HEK293 (cell line): ENCODE measurements around the gene YPEL1.
A peak's percentile ranks its signal among the peaks of the same experiment; 100 is the strongest.

ENCODE experiments used
- CTCF ChIA-PET: fragments of 350-600 bp; formaldehyde crosslinking; extraction: SDS; loops from one replicate; lab custom pipeline; 2021; ENCODE audit warnings: antibody characterized with exemption; lab: Yijun Ruan, JAX
- POLR2A ChIA-PET: fragments of 300-600 bp; formaldehyde crosslinking; extraction: SDS; loops from one replicate; lab custom pipeline; 2020; ENCODE audit warnings: antibody characterized with exemption, inconsistent platforms; lab: Yijun Ruan, JAX
- H3K27ac ChIP-seq: fragments of 200-500 bp; sonication (Bioruptor generic); 2 replicates; pipeline ENCODE4 v1.5.1; 2014; ENCODE audit warnings: low read depth, low read length, control low read depth, inconsistent platforms; ENCODE audit errors: extremely low read depth
- H3K36me3 ChIP-seq, 2 experiments: fragments of 200-500 bp in 1 of 2; sonication (Bioruptor generic) in 1 of 2; 1 replicate in 1 of 2; 2 replicates in 1 of 2; pipeline ENCODE4 v1.5.1; 2014 to 2017; ENCODE audit warnings: inconsistent platforms in 2 of 2, low read length in 2 of 2; ENCODE audit not compliant: control insufficient read depth in 2 of 2, insufficient read depth in 1 of 2
- H3K4me1 ChIP-seq: fragments of 200-500 bp; sonication (Bioruptor generic); 2 replicates; pipeline ENCODE4 v1.5.1; 2014; ENCODE audit warnings: mild to moderate bottlenecking, low read length, inconsistent platforms; ENCODE audit not compliant: control insufficient read depth, insufficient read depth
- H3K4me3 ChIP-seq: 2 replicates; pipeline ENCODE4 v1.5.1; 2011; ENCODE audit warnings: low read depth, mild to moderate bottlenecking, control low read depth, low read length, moderate library complexity
- H3K9me3 ChIP-seq: fragments of 200-500 bp; sonication (Bioruptor generic); 2 replicates; pipeline ENCODE4 v1.5.1; 2014; ENCODE audit warnings: low read depth, low read length, inconsistent platforms; ENCODE audit not compliant: control insufficient read depth, insufficient read depth
- EGR2 ChIP-seq: fragments of 450-650 bp; formaldehyde crosslinking; IDR thresholded peaks from 2 replicates; pipeline ENCODE4 v1.5.1; 2016; ENCODE audit warnings: low read depth, missing biosample characterization, missing genetic modification characterization
- HOXC10 ChIP-seq: sonication (generic); formaldehyde crosslinking; IDR thresholded peaks from 2 replicates; pipeline ENCODE4 v1.8.1; 2023; ENCODE audit warnings: mild to moderate bottlenecking, missing genetic modification reagents
- IKZF3 ChIP-seq: fragments of 450-650 bp; IDR thresholded peaks from 2 replicates; pipeline ENCODE4 v1.5.0; 2018; ENCODE audit warnings: missing biosample characterization, mild to moderate bottlenecking, missing genetic modification characterization, moderate library complexity
- SCRT2 ChIP-seq: fragments of 450-650 bp; formaldehyde crosslinking; IDR thresholded peaks from 2 replicates; pipeline ENCODE4 v1.5.1; 2016; ENCODE audit warnings: missing biosample characterization, missing genetic modification characterization
- ZBTB10 ChIP-seq: fragments of 450-650 bp; formaldehyde crosslinking; IDR thresholded peaks from 2 replicates; pipeline ENCODE4 v1.5.1; 2016; ENCODE audit warnings: missing biosample characterization, missing genetic modification characterization
- ZBTB20 ChIP-seq: fragments of 450-650 bp; formaldehyde crosslinking; IDR thresholded peaks from 2 replicates; pipeline ENCODE4 v1.5.1; 2016; ENCODE audit warnings: missing biosample characterization, missing genetic modification characterization
- ZBTB8A ChIP-seq: fragments of 450-650 bp; formaldehyde crosslinking; IDR thresholded peaks from 2 replicates; pipeline ENCODE4 v1.5.1; 2016; ENCODE audit warnings: missing biosample characterization, missing genetic modification characterization
- ZFP69B ChIP-seq: fragments of 450-650 bp; formaldehyde crosslinking; IDR thresholded peaks from 2 replicates; pipeline ENCODE4 v1.5.1; 2016; ENCODE audit warnings: missing biosample characterization, missing genetic modification characterization
- ZNF324 ChIP-seq: fragments of 450-650 bp; formaldehyde crosslinking; IDR thresholded peaks from 2 replicates; pipeline ENCODE4 v1.5.1; 2016; ENCODE audit warnings: missing biosample characterization, missing genetic modification characterization
- ZNF354C ChIP-seq: fragments of 450-650 bp; formaldehyde crosslinking; IDR thresholded peaks from 2 replicates; pipeline ENCODE4 v1.5.1; 2016; ENCODE audit warnings: missing biosample characterization, missing genetic modification characterization, low read depth, borderline replicate concordance
- ZNF792 ChIP-seq: fragments of 450-650 bp; formaldehyde crosslinking; IDR thresholded peaks from 2 replicates; pipeline ENCODE4 v1.5.1; 2016; ENCODE audit warnings: missing biosample characterization, missing genetic modification characterization
- ZSCAN18 ChIP-seq: fragments of 450-650 bp; formaldehyde crosslinking; IDR thresholded peaks from 2 replicates; pipeline ENCODE4 v1.5.1; 2016; ENCODE audit warnings: missing biosample characterization, missing genetic modification characterization
- TF ChIP-seq, protein P1 (sequence below): fragments of 450-650 bp; formaldehyde crosslinking; IDR thresholded peaks from 2 replicates; pipeline ENCODE4 v1.5.0; 2017; ENCODE audit warnings: missing biosample characterization, missing genetic modification characterization, borderline replicate concordance
- TF ChIP-seq, protein P2 (sequence below): fragments of 450-650 bp; formaldehyde crosslinking; IDR thresholded peaks from 2 replicates; pipeline ENCODE4 v1.5.1; 2017; ENCODE audit warnings: missing biosample characterization, mild to moderate bottlenecking, missing genetic modification characterization, moderate library complexity

Gene YPEL1

DNA sequence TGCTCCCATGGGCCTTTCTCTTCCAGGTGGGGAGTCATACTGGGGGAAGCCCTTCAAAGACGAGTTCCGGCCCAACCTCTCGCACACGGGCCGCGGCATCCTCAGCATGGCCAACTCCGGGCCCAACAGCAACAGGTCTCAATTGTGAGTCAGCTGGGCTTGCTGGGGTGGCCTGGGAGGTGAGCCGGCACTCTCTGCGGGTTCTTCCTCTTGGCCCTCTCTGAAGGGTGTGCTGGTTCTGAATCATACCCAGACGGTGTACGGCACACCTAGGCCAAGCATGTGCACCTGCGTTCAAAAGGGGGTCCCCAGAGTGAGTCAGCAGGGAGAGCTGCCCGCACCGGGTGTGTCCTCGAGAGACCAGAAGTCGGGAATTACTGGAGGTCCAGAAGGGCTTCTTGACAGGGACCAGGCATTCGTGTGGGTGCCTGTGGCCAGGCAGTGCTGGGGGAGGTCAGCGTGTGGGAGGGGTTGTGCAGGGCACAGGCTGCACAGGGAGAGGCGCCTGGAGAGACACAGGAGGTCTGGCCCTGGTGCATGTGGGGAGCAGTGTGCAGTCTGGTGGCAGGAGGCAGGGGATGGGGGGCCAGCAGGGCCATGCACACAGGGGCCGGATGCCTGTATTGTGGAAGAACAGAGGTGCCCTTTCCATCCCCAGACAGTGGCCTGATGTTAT lies 46.8 kb downstream of the YPEL1 start (continued):
- TF ChIP-seq ZBTB10 (tag by site-specific recombination): no peak
- peak; percentile 73 for TF ChIP-seq SCRT2 (tag by site-specific recombination)
- TF ChIP-seq, protein P1, sequence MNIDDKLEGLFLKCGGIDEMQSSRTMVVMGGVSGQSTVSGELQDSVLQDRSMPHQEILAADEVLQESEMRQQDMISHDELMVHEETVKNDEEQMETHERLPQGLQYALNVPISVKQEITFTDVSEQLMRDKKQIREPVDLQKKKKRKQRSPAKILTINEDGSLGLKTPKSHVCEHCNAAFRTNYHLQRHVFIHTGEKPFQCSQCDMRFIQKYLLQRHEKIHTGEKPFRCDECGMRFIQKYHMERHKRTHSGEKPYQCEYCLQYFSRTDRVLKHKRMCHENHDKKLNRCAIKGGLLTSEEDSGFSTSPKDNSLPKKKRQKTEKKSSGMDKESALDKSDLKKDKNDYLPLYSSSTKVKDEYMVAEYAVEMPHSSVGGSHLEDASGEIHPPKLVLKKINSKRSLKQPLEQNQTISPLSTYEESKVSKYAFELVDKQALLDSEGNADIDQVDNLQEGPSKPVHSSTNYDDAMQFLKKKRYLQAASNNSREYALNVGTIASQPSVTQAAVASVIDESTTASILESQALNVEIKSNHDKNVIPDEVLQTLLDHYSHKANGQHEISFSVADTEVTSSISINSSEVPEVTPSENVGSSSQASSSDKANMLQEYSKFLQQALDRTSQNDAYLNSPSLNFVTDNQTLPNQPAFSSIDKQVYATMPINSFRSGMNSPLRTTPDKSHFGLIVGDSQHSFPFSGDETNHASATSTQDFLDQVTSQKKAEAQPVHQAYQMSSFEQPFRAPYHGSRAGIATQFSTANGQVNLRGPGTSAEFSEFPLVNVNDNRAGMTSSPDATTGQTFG: no peak
- TF ChIP-seq ZSCAN18 (tag by site-specific recombination): no peak
- TF ChIP-seq EGR2 (tag by site-specific recombination): peak; percentile 65
- TF ChIP-seq HOXC10 (CRISPR knock-in tag): no peak
- TF ChIP-seq, protein P2, sequence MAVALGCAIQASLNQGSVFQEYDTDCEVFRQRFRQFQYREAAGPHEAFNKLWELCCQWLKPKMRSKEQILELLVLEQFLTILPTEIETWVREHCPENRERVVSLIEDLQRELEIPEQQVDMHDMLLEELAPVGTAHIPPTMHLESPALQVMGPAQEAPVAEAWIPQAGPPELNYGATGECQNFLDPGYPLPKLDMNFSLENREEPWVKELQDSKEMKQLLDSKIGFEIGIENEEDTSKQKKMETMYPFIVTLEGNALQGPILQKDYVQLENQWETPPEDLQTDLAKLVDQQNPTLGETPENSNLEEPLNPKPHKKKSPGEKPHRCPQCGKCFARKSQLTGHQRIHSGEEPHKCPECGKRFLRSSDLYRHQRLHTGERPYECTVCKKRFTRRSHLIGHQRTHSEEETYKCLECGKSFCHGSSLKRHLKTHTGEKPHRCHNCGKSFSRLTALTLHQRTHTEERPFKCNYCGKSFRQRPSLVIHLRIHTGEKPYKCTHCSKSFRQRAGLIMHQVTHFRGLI (tag by site-specific recombination): peak; percentile 33; the same call in 1 of the 2 replicates
- no peak for TF ChIP-seq ZBTB8A (tag by site-specific recombination)

GRCh38 chr22:21688341-21688705 lies 47.3 kb downstream of the YPEL1 start:
- H3K27ac ChIP-seq: no peak overlapping the region
- no peaks in the 10 kb centered on the region for H3K9me3 ChIP-seq
- no peaks in the 10 kb centered on the region for H3K4me1 ChIP-seq
- TF ChIP-seq ZNF792 (tag by site-specific recombination): no peak
- peak; percentile 31; the same call in 1 of the 2 replicates for TF ChIP-seq ZBTB20 (tag by site-specific recombination)
- H3K4me3 ChIP-seq: no peak overlapping the region
- ChIA-PET POLR2A (interaction anchor here (0.9 kb wide), 1 partner anchor 9 kb away, joined by 3 read pairs; no protein-coding TSS in a partner anchor), CTCF (no interaction called here)
- peaks cover 0 to 71% of the 10 kb centered on the region in 2 experiments; a peak in 2 of 3 replicates for H3K36me3 ChIP-seq

GRCh38 chr22:21687685-21688259 lies 47.8 kb downstream of the YPEL1 start:
- no peaks in the 10 kb centered on the region for H3K9me3 ChIP-seq
- ChIA-PET CTCF (no interaction called here), POLR2A (interaction anchor here (0.6 to 0.9 kb wide), 2 partner anchors 8 to 10 kb away, joined by 3 read pairs; no protein-coding TSS in a partner anchor)
- no peaks in the 10 kb centered on the region for H3K4me1 ChIP-seq
- TF ChIP-seq ZFP69B (no peak), ZNF354C (tag by site-specific recombination) (no peak), IKZF3 (tag by site-specific recombination) (no peak), ZNF324 (tag by site-specific recombination) (no peak)
- H3K4me3 ChIP-seq: no peak overlapping the region
- peaks cover 0 to 72% of the 10 kb centered on the region in 2 experiments; a peak in 2 of 3 replicates for H3K36me3 ChIP-seq
- no peak overlapping the region for H3K27ac ChIP-seq
